Astrocyte (in vitro differentiated cells and primary cell): ENCODE measurements around the gene DSTN.

ENCODE experiments used
- EZH2 ChIP-seq: IDR thresholded peaks from 2 replicates; pipeline ENCODE4 v1.6.1; 2012; ENCODE audit warnings: mild to moderate bottlenecking, low read length, inconsistent platforms; ENCODE audit not compliant: insufficient read depth
- TF ChIP-seq, protein P1 (sequence below): IDR thresholded peaks from 2 replicates; pipeline ENCODE4 v1.5.1; 2011; ENCODE audit warnings: low read depth, mild to moderate bottlenecking, inconsistent platforms, low read length, moderate library complexity; ENCODE audit not compliant: insufficient read depth

DNA sequence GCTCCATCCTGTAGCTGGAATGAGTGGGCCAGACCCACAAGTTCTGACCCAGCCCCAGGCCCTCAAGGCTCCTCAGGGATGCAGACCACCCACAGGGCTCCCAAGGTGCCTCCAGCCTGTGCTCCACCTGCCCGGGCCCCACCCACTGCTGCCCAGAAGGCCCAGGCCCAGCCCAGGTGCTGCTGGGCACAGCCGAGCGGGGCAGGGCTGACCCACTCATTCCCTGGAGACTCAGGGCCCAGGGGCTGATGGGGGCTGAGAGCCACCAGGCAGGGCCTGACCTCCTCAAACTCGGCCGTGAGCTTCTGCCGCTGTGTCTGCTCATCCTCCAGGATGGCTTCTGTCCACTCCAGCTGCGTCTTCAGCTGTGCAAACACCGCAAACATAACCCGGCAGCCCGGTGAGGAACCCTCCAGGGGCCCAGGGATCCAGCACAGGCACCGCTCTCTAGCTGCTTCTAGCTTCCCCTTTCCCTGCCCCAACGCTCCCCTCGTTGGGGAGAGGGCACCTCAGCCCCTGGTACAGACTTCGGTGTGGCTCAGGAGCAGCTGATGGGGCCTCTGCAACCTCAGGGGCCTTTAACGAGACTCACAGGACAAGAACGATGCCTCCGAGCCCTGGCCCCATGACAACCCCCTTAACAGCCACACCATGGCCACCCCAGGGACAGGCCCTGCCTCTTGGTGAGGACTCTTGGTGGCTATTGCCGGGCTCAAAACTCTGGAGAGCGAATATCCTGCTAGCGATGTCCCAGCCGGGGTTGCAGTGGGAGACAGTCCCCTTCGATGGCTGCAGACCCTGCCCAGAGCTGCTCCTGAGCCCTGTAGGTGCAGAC lies 46.0 kb downstream of the DSTN start:
- no peak for TF ChIP-seq EZH2
- TF ChIP-seq, protein P1, sequence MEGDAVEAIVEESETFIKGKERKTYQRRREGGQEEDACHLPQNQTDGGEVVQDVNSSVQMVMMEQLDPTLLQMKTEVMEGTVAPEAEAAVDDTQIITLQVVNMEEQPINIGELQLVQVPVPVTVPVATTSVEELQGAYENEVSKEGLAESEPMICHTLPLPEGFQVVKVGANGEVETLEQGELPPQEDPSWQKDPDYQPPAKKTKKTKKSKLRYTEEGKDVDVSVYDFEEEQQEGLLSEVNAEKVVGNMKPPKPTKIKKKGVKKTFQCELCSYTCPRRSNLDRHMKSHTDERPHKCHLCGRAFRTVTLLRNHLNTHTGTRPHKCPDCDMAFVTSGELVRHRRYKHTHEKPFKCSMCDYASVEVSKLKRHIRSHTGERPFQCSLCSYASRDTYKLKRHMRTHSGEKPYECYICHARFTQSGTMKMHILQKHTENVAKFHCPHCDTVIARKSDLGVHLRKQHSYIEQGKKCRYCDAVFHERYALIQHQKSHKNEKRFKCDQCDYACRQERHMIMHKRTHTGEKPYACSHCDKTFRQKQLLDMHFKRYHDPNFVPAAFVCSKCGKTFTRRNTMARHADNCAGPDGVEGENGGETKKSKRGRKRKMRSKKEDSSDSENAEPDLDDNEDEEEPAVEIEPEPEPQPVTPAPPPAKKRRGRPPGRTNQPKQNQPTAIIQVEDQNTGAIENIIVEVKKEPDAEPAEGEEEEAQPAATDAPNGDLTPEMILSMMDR, result no peak
